Measurements from ENCODE around the gene C3orf18. TPM values are rescaled to one million over a fixed set of nuclear protein-coding genes. Genes with fewer than 3 reads are reported as not detected.

Gene C3orf18
- polyA plus RNA-seq, 1 donor from 2014 or later: 39.9 TPM

GRCh38 chr3:50567011-50567385 lies 549 bp downstream of the C3orf18 start:
- TF ChIP-seq SMC3 (conservative IDR thresholded peaks at IDR 0.05; ENCODE audit: poor library complexity) (no peak), RAD21 (conservative IDR thresholded peaks at IDR 0.05) (no peak), EP300 (conservative IDR thresholded peaks at IDR 0.05; ENCODE audit: poor library complexity, severe bottlenecking) (no peak), EZH2 (IDR thresholded peaks at IDR 0.05; ENCODE audit: borderline replicate concordance, insufficient read depth, low read length, poor library complexity, severe bottlenecking) (no peak), CTCF (IDR thresholded peaks at IDR 0.05; ENCODE audit: poor library complexity, severe bottlenecking) (no peak), MXI1 (conservative IDR thresholded peaks at IDR 0.05; ENCODE audit: poor library complexity, severe bottlenecking) (no peak), POLR2AphosphoS5 (IDR thresholded peaks at IDR 0.05) (no peak), TAF1 (IDR thresholded peaks at IDR 0.05; ENCODE audit: low read depth) (no peak)
- TF ChIP-seq, protein P1, sequence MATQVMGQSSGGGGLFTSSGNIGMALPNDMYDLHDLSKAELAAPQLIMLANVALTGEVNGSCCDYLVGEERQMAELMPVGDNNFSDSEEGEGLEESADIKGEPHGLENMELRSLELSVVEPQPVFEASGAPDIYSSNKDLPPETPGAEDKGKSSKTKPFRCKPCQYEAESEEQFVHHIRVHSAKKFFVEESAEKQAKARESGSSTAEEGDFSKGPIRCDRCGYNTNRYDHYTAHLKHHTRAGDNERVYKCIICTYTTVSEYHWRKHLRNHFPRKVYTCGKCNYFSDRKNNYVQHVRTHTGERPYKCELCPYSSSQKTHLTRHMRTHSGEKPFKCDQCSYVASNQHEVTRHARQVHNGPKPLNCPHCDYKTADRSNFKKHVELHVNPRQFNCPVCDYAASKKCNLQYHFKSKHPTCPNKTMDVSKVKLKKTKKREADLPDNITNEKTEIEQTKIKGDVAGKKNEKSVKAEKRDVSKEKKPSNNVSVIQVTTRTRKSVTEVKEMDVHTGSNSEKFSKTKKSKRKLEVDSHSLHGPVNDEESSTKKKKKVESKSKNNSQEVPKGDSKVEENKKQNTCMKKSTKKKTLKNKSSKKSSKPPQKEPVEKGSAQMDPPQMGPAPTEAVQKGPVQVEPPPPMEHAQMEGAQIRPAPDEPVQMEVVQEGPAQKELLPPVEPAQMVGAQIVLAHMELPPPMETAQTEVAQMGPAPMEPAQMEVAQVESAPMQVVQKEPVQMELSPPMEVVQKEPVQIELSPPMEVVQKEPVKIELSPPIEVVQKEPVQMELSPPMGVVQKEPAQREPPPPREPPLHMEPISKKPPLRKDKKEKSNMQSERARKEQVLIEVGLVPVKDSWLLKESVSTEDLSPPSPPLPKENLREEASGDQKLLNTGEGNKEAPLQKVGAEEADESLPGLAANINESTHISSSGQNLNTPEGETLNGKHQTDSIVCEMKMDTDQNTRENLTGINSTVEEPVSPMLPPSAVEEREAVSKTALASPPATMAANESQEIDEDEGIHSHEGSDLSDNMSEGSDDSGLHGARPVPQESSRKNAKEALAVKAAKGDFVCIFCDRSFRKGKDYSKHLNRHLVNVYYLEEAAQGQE (IDR thresholded peaks at IDR 0.05; ENCODE audit: borderline replicate concordance): no peak
- no peaks in the 10 kb centered on the region for H3K27me3 ChIP-seq (ENCODE audit: insufficient read depth, low read depth, low read length)
- H3K9me2 ChIP-seq (ENCODE audit: insufficient read depth, low read length): no peaks in the 10 kb centered on the region
- no peaks in the 10 kb centered on the region for H3F3A ChIP-seq (ENCODE audit: insufficient read depth, low read length, poor library complexity, severe bottlenecking)
- H3K79me2 ChIP-seq (replicated peaks; ENCODE audit: insufficient read depth, low read length): no peaks in the 10 kb centered on the region
- no peak overlapping the region for H3K27ac ChIP-seq (ENCODE audit: low read length)
- peak overlapping the region; percentile 58 for H3K9ac ChIP-seq (ENCODE audit: low read length)
- peak overlapping the region; percentile 33 for H2AFZ ChIP-seq (ENCODE audit: low read depth, low read length)
- no peaks in the 10 kb centered on the region for H4K20me1 ChIP-seq (ENCODE audit: insufficient read depth)
- H3K4me3 ChIP-seq (ENCODE audit: low read length): peak overlapping the region; percentile 68
- no peaks in the 10 kb centered on the region for H3K36me3 ChIP-seq (ENCODE audit: insufficient read depth, low read length)
- peak overlapping the region; percentile 30 for H3K4me2 ChIP-seq (ENCODE audit: low read length)
- no peaks in the 10 kb centered on the region for H3K9me3 ChIP-seq (ENCODE audit: low read length)

DNA sequence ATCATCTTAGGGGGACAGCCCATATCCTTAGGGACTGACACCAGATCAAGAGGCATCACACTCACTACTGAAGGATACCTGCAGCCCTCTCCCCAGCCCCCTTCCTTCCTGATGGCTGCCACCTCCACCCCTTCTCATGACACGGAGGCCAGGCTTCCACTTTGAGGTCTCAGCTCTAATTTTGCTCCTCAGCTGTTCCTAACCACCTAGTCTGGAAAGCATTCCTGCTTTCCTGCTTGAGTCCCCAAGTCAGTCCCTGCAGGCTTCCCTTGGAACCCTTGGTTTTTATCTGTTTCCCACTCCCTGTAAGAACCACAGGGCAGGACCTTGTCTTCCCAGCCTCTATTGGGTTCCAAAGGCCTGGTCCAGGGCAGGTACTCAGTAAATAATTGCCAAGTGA lies 3.2 kb downstream of the C3orf18 start:
- Histone ChIP-seq H3K9me3 (ENCODE audit: low read length) (no peaks in the 10 kb centered on the region), H4K20me1 (ENCODE audit: insufficient read depth) (no peaks in the 10 kb centered on the region), H2AFZ (ENCODE audit: low read depth, low read length) (no peak overlapping the region), H3K27me3 (ENCODE audit: insufficient read depth, low read depth, low read length) (no peaks in the 10 kb centered on the region), H3K79me2 (replicated peaks; ENCODE audit: insufficient read depth, low read length) (no peaks in the 10 kb centered on the region), H3K27ac (ENCODE audit: low read length) (no peak overlapping the region), H3K9ac (ENCODE audit: low read length) (no peak overlapping the region), H3F3A (ENCODE audit: insufficient read depth, low read length, poor library complexity, severe bottlenecking) (no peaks in the 10 kb centered on the region), H3K9me2 (ENCODE audit: insufficient read depth, low read length) (no peaks in the 10 kb centered on the region), H3K4me2 (ENCODE audit: low read length) (no peak overlapping the region), H3K4me3 (ENCODE audit: low read length) (no peak overlapping the region), H3K36me3 (ENCODE audit: insufficient read depth, low read length) (no peaks in the 10 kb centered on the region)
- no peak for TF ChIP-seq POLR2AphosphoS5 (IDR thresholded peaks at IDR 0.05)
- no peak for TF ChIP-seq EZH2 (IDR thresholded peaks at IDR 0.05; ENCODE audit: borderline replicate concordance, insufficient read depth, low read length, poor library complexity, severe bottlenecking)
- no peak for TF ChIP-seq CTCF (IDR thresholded peaks at IDR 0.05; ENCODE audit: poor library complexity, severe bottlenecking)
- no peak for TF ChIP-seq TAF1 (IDR thresholded peaks at IDR 0.05; ENCODE audit: low read depth)
- TF ChIP-seq, protein P1 (IDR thresholded peaks at IDR 0.05; ENCODE audit: borderline replicate concordance): no peak
- no peak for TF ChIP-seq SMC3 (conservative IDR thresholded peaks at IDR 0.05; ENCODE audit: poor library complexity)
- no peak for TF ChIP-seq EP300 (conservative IDR thresholded peaks at IDR 0.05; ENCODE audit: poor library complexity, severe bottlenecking)
- no peak for TF ChIP-seq RAD21 (conservative IDR thresholded peaks at IDR 0.05)
- no peak for TF ChIP-seq MXI1 (conservative IDR thresholded peaks at IDR 0.05; ENCODE audit: poor library complexity, severe bottlenecking)

Measured in neural cell (in vitro differentiated cells).